H1 (cell line): Measurements from ENCODE around the gene EVC2. TPM values are rescaled to one million over a fixed set of nuclear protein-coding genes. Genes with fewer than 3 reads are reported as not detected.

Experiments used
- CTCF ChIA-PET: fragments of 300-600 bp; sonication (Branson Sonifier 250); formaldehyde crosslinking; loops from one replicate; lab custom pipeline; 2021; ENCODE audit not compliant: partially characterized antibody; lab: Charles Lee
- POLR2A ChIA-PET: fragments of 300-600 bp; sonication (Branson Sonifier 250); formaldehyde crosslinking; loops from one replicate; lab custom pipeline; 2021; ENCODE audit warnings: inconsistent platforms; ENCODE audit not compliant: partially characterized antibody; lab: Charles Lee
- DNase-seq, 2 experiments: peaks; one replicate each; pipeline versions ENCODE4 v3.0.0 to v3.0.0-alpha.2; 2010 to 2022; ENCODE audit warnings: low spot score in 2 of 2, low read depth in 1 of 2, mixed read lengths in 1 of 2
- FAIRE-seq: peaks from 2 replicates; lab custom pipeline; 2011; peaks lifted over from hg19 to GRCh38; lab: Jason Lieb, UNC
- H2AFZ ChIP-seq: 2 replicates; pipeline ENCODE4 v1.8.1; 2012; ENCODE audit warnings: low read length, inconsistent platforms
- H2AK5ac ChIP-seq: 2 replicates; pipeline ENCODE4 v1.6.1; 2013; ENCODE audit warnings: low read depth, low read length
- H2BK120ac ChIP-seq: replicated peaks from 2 replicates; pipeline ENCODE3; 2013; ENCODE audit warnings: low read depth, low read length, inconsistent platforms
- H2BK12ac ChIP-seq: 2 replicates; pipeline ENCODE4 v1.6.1; 2013; ENCODE audit warnings: low read depth, low read length
- H2BK15ac ChIP-seq: 2 replicates; pipeline ENCODE4 v1.6.1; 2013; ENCODE audit warnings: low read length
- H2BK20ac ChIP-seq: 2 replicates; pipeline ENCODE4 v1.6.1; 2013; ENCODE audit warnings: low read length
- H2BK5ac ChIP-seq: 2 replicates; pipeline ENCODE4 v1.6.1; 2013; ENCODE audit warnings: low read depth, low read length
- H3K14ac ChIP-seq: 2 replicates; pipeline ENCODE4 v1.6.1; 2013; ENCODE audit warnings: inconsistent platforms; ENCODE audit not compliant: insufficient read length
- H3K18ac ChIP-seq: 2 replicates; pipeline ENCODE4 v1.6.1; 2013; ENCODE audit warnings: low read length; ENCODE audit errors: extremely low read depth
- H3K23ac ChIP-seq: 2 replicates; pipeline ENCODE4 v1.6.1; 2013; ENCODE audit warnings: inconsistent platforms; ENCODE audit not compliant: insufficient read length
- H3K23me2 ChIP-seq: 2 replicates; pipeline ENCODE4 v1.6.1; 2013; ENCODE audit warnings: low read depth, low read length
- H3K27ac ChIP-seq: 2 replicates; pipeline ENCODE4 v1.6.1; 2011; ENCODE audit warnings: low read depth, low read length, inconsistent platforms
- H3K27me3 ChIP-seq, 4 experiments: replicated peaks in 1 of 4; 1 replicate in 1 of 4; 2 replicates in 3 of 4; pipeline versions ENCODE4 v1.6.1 to v1.8.1; 2011 to 2013; ENCODE audit warnings: low read length in 3 of 4, mild to moderate bottlenecking in 3 of 4, inconsistent platforms in 2 of 4, mixed read lengths in 2 of 4, moderate library complexity in 1 of 4; ENCODE audit not compliant: control insufficient read depth in 3 of 4, insufficient read depth in 3 of 4; ENCODE audit errors: extremely low read depth in 1 of 4
- H3K36me3 ChIP-seq, 4 experiments: 2 replicates each; pipeline versions ENCODE4 v1.6.1 to v1.8.1; 2011 to 2013; ENCODE audit warnings: mild to moderate bottlenecking in 4 of 4, low read length in 3 of 4, moderate library complexity in 2 of 4, control low read depth in 1 of 4, inconsistent platforms in 1 of 4; ENCODE audit not compliant: insufficient read depth in 4 of 4, control insufficient read depth in 2 of 4
- H3K4ac ChIP-seq: replicated peaks from 2 replicates; pipeline ENCODE3; 2013; ENCODE audit warnings: low read length, low read depth, mixed read lengths, inconsistent platforms; ENCODE audit not compliant: insufficient read length
- H3K4me1 ChIP-seq, 4 experiments: replicated peaks in 1 of 4; 1 replicate in 1 of 4; 2 replicates in 3 of 4; pipeline versions ENCODE4 v1.6.1 to v1.8.1; 2011 to 2013; ENCODE audit warnings: low read length in 3 of 4, inconsistent platforms in 2 of 4, mixed read lengths in 1 of 4; ENCODE audit not compliant: insufficient read depth in 4 of 4, control insufficient read depth in 3 of 4
- H3K4me2 ChIP-seq, 2 experiments: 2 replicates each; pipeline versions ENCODE4 v1.6.1 to v1.8.1; 2011 to 2013; ENCODE audit warnings: low read depth in 2 of 2, low read length in 2 of 2, control low read depth in 1 of 2, inconsistent platforms in 1 of 2, mild to moderate bottlenecking in 1 of 2; ENCODE audit not compliant: insufficient read depth in 1 of 2
- H3K4me3 ChIP-seq, 4 experiments: fragments of 200-600, 300-600 bp in 1 of 4; sonication (generic), shearing (Covaris generic), sonication (Bioruptor Twin) in 1 of 4; 2 replicates each; pipeline versions ENCODE4 v1.5.1 to v1.8.1; 2011 to 2016; ENCODE audit warnings: low read length in 4 of 4, low read depth in 3 of 4, control low read depth in 2 of 4, inconsistent platforms in 2 of 4, mild to moderate bottlenecking in 2 of 4, mixed read lengths in 1 of 4, moderate library complexity in 1 of 4; ENCODE audit not compliant: insufficient read depth in 2 of 4; ENCODE audit errors: extremely low read depth in 1 of 4
- H3K56ac ChIP-seq: replicated peaks from 2 replicates; pipeline ENCODE3; 2013; ENCODE audit warnings: low read depth, mild to moderate bottlenecking, mixed read lengths, low read length, inconsistent platforms; ENCODE audit not compliant: insufficient read length
- H3K79me1 ChIP-seq: 2 replicates; pipeline ENCODE4 v1.6.1; 2013; ENCODE audit warnings: low read depth, low read length, control low read depth
- H3K79me2 ChIP-seq, 2 experiments: 2 replicates each; pipeline versions ENCODE4 v1.6.1 to v1.8.1; 2012 to 2013; ENCODE audit warnings: low read length in 2 of 2, mild to moderate bottlenecking in 2 of 2, inconsistent platforms in 1 of 2; ENCODE audit not compliant: insufficient read depth in 2 of 2, control insufficient read depth in 1 of 2
- H3K9ac ChIP-seq, 4 experiments: replicated peaks in 1 of 4; 1 replicate in 1 of 4; 2 replicates in 3 of 4; pipeline versions ENCODE4 v1.6.1 to v1.8.1; 2011 to 2013; ENCODE audit warnings: low read depth in 3 of 4, low read length in 3 of 4, control low read depth in 2 of 4, mild to moderate bottlenecking in 2 of 4, moderate library complexity in 2 of 4, inconsistent platforms in 1 of 4; ENCODE audit errors: extremely low read depth in 1 of 4
- H3K9me3 ChIP-seq, 2 experiments: 2 replicates each; pipeline versions ENCODE4 v1.6.1 to v1.8.1; 2012 to 2013; ENCODE audit warnings: mild to moderate bottlenecking in 2 of 2, moderate library complexity in 2 of 2, control low read depth in 1 of 2, inconsistent platforms in 1 of 2, low read depth in 1 of 2, low read length in 1 of 2, mixed read lengths in 1 of 2; ENCODE audit not compliant: insufficient read depth in 2 of 2
- H4K20me1 ChIP-seq, 2 experiments: replicated peaks in 1 of 2; 2 replicates each; pipeline versions ENCODE3 to v1.8.1; 2011 to 2013; ENCODE audit warnings: inconsistent platforms in 2 of 2, low read length in 2 of 2, mild to moderate bottlenecking in 1 of 2; ENCODE audit not compliant: insufficient read depth in 2 of 2, control insufficient read depth in 1 of 2
- H4K5ac ChIP-seq: 2 replicates; pipeline ENCODE4 v1.6.1; 2013; ENCODE audit warnings: low read length, low read depth, mixed read lengths, inconsistent platforms; ENCODE audit not compliant: insufficient read length
- H4K8ac ChIP-seq: 2 replicates; pipeline ENCODE4 v1.8.0; 2013; ENCODE audit warnings: mild to moderate bottlenecking, moderate library complexity, low read length, inconsistent platforms; ENCODE audit not compliant: insufficient read depth; ENCODE audit errors: extremely low read depth
- H4K91ac ChIP-seq: replicated peaks from 2 replicates; pipeline ENCODE3; 2013; ENCODE audit warnings: low read length, mixed read lengths, inconsistent platforms; ENCODE audit not compliant: insufficient read length
- ASH2L ChIP-seq: fragments of 200-600, 300-600 bp; sonication (generic); IDR thresholded peaks from one replicate; pipeline ENCODE4 v1.7.1; 2017; ENCODE audit warnings: low read length
- CHD2 ChIP-seq: IDR thresholded peaks from 2 replicates; pipeline ENCODE4 v1.6.1; 2012; ENCODE audit warnings: low read length, improper control_type of control experiment
- CTBP2 ChIP-seq: IDR thresholded peaks from 2 replicates; pipeline ENCODE4 v1.7.0; 2011; ENCODE audit warnings: borderline replicate concordance, mild to moderate bottlenecking, moderate library complexity, mixed read lengths, low read length; ENCODE audit not compliant: insufficient read depth, insufficient read length
- EGR1 ChIP-seq: IDR thresholded peaks from 2 replicates; pipeline ENCODE4 v1.6.1; 2011; ENCODE audit warnings: low read depth, low read length, borderline replicate concordance
- HDAC6 ChIP-seq: IDR thresholded peaks from one replicate; pipeline ENCODE4 v1.7.1; 2012; ENCODE audit warnings: low read depth, mild to moderate bottlenecking, inconsistent platforms, low read length, moderate library complexity
- RFX5 ChIP-seq: IDR thresholded peaks from 2 replicates; pipeline ENCODE4 v1.6.1; 2011; ENCODE audit warnings: low read depth, low read length, improper control_type of control experiment, borderline replicate concordance
- SAP30 ChIP-seq: fragments of 300-600 bp; sonication (generic); IDR thresholded peaks from 2 replicates; pipeline ENCODE4 v1.7.1; 2012; ENCODE audit warnings: low read length, moderate library complexity, mild to moderate bottlenecking, inconsistent platforms; ENCODE audit not compliant: insufficient read depth, insufficient replicate concordance
- SIN3A ChIP-seq, 2 experiments: IDR thresholded peaks in 1 of 2; conservative IDR thresholded peaks in 1 of 2; 2 replicates each; pipeline ENCODE4 v1.6.1; 2011 to 2012; ENCODE audit warnings: low read length in 2 of 2, improper control_type of control experiment in 1 of 2, low read depth in 1 of 2, mild to moderate bottlenecking in 1 of 2
- SIRT6 ChIP-seq: IDR thresholded peaks from one replicate; pipeline ENCODE4 v1.7.1; 2012; ENCODE audit warnings: low read length, inconsistent platforms
- TBP ChIP-seq: IDR thresholded peaks from 2 replicates; pipeline ENCODE4 v1.6.1; 2011; ENCODE audit warnings: low read depth, low read length, improper control_type of control experiment
- YY1 ChIP-seq: IDR thresholded peaks from 2 replicates; pipeline ENCODE4 v1.6.1; 2011; ENCODE audit warnings: low read depth, mild to moderate bottlenecking, low read length
- WGBS, 2 experiments: shearing (Covaris generic) in 1 of 2; methylation state at CpG; one replicate each; pipeline versions ENCODE4 v1.1.6 to v1.1.7; 2013 to 2015; ENCODE audit warnings: low lambda C conversion rate in 2 of 2, mixed read lengths in 2 of 2, inconsistent platforms in 1 of 2, low coverage in 1 of 2, missing lambda C conversion rate in 1 of 2; ENCODE audit not compliant: insufficient replicate concordance in 2 of 2, insufficient coverage in 1 of 2, insufficient read length in 1 of 2; ENCODE audit errors: extremely low coverage in 1 of 2, missing lambda C conversion rate in 1 of 2; 5-methylcytosine and 5-hydroxymethylcytosine counted together
- polyA plus RNA-seq, 7 experiments: library from polyadenylated mRNA; depleted of rRNA in 3 of 7; stranded (reverse) in 5 of 7; unstranded in 2 of 7; fragments of >200 nt in 5 of 7; fragments of 200-250 nt in 2 of 7; gene quantifications; 1 replicate in 5 of 7; 2 replicates in 1 of 7; 4 replicates in 1 of 7; pipeline versions ENCODE4 v1.2.1 to v1.2.3, GENCODE V29; 2011 to 2013; ENCODE audit warnings: missing spikeins in 2 of 7, mixed read lengths in 2 of 7
- total RNA-seq: library from RNA; stranded (reverse); fragmentation: NEBNext Ultra II Directional; extraction: Animal tissue kit (Norgen Biotek cat#: 25700); gene quantifications from 2 replicates; pipeline ENCODE4 v1.2.1, GENCODE V29; 2021
- TF ChIP-seq, protein P1 (sequence below): IDR thresholded peaks from 2 replicates; pipeline ENCODE4 v1.6.1; 2011; ENCODE audit warnings: low read length, improper control_type of control experiment
- TF ChIP-seq, protein P2 (sequence below): IDR thresholded peaks from 2 replicates; pipeline ENCODE4 v1.6.1; 2012; ENCODE audit warnings: inconsistent platforms

The EVC2 gene
- total and polyA plus RNA-seq, 2 of the 8 experiments (the other 6 are each of a cell fraction or from before 2014, with no cell fraction given) = 0.73 to 5.9 TPM

DNA sequence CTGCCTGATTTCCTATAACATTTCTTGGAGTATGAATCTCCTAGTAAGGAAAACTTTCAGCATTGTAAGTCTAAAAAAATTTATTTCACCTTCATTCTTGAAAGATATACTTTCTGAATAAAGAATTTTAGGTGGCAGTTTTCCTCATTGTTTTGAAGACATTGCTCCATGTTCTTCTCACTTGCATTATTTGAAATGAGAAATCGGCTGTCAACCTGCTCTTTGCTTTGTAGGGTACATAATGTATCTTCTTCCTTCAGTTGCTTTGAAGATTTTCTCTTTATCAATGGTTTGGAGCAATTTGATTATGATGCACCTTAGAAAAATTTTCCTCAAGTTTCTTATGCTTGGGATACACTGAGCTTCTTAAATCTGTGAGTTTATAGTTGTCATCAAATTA lies 120.3 kb downstream of the EVC2 start:
- peaks cover 0 to 21% (median 3%) of the 10 kb centered on the region in 4 experiments; a peak in 3 of 8 replicates for H3K36me3 ChIP-seq
- no peak for DNase-seq
- 100% methylated on average over 1 of the region's 1 CpG; no CpG with 5 or more reads in 1 of the 2 experiments for WGBS, 2 experiments
- no peaks in the 10 kb centered on the region for H3K79me1 ChIP-seq
- no peak overlapping the region for H3K14ac ChIP-seq
- H3K9ac ChIP-seq = no peak overlapping the region
- H2BK5ac ChIP-seq = no peak overlapping the region
- H3K79me2 ChIP-seq = no peaks in the 10 kb centered on the region
- no peak overlapping the region for H4K91ac ChIP-seq
- no peak overlapping the region for H2BK120ac ChIP-seq
- H2AFZ ChIP-seq = no peak overlapping the region
- H3K23ac ChIP-seq = no peak overlapping the region
- no peaks in the 10 kb centered on the region for H3K27me3 ChIP-seq
- H3K9me3 ChIP-seq = peaks cover 19 to 36% of the 10 kb centered on the region in 2 experiments
- H2AK5ac ChIP-seq = no peak overlapping the region
- H3K4me1 ChIP-seq = peaks cover 0 to 13% (median 2%) of the 10 kb centered on the region in 4 experiments; a peak in 4 of 7 replicates
- no peak overlapping the region for H2BK12ac ChIP-seq
- no peak overlapping the region for H3K27ac ChIP-seq
- H2BK20ac ChIP-seq = no peak overlapping the region
- no peaks in the 10 kb centered on the region; the same call in 1 of the 2 replicates for H3K23me2 ChIP-seq
- H2BK15ac ChIP-seq = no peak overlapping the region
- H3K4me3 ChIP-seq = no peak overlapping the region
- POLR2A ChIA-PET = no interaction called here
- H3K4me2 ChIP-seq = no peak overlapping the region
- H4K20me1 ChIP-seq = no peaks in the 10 kb centered on the region
- no peak for FAIRE-seq
- H4K8ac ChIP-seq = no peak overlapping the region
- H3K4ac ChIP-seq = no peak overlapping the region
- H3K56ac ChIP-seq = no peak overlapping the region
- CTCF ChIA-PET = no interaction called here
- H3K18ac ChIP-seq = no peak overlapping the region
- no peak overlapping the region for H4K5ac ChIP-seq
- TF ChIP-seq YY1 (no peak), TBP (no peak), HDAC6 (no peak), CHD2 (no peak), CTBP2 (no peak), SIRT6 (no peak), RFX5 (no peak), ASH2L (no peak), EGR1 (no peak), SAP30 (no peak), SIN3A (conservative IDR thresholded peaks at IDR 0.05 in 1 of 2, IDR thresholded peaks at IDR 0.05 in 1 of 2; ENCODE audit: low read depth in 1 of 2, low read length in 2 of 2) (no peak)
- TF ChIP-seq, protein P1, sequence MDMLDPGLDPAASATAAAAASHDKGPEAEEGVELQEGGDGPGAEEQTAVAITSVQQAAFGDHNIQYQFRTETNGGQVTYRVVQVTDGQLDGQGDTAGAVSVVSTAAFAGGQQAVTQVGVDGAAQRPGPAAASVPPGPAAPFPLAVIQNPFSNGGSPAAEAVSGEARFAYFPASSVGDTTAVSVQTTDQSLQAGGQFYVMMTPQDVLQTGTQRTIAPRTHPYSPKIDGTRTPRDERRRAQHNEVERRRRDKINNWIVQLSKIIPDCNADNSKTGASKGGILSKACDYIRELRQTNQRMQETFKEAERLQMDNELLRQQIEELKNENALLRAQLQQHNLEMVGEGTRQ = no peak
- TF ChIP-seq, protein P2, sequence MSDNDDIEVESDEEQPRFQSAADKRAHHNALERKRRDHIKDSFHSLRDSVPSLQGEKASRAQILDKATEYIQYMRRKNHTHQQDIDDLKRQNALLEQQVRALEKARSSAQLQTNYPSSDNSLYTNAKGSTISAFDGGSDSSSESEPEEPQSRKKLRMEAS = no peak
